Measurements from ENCODE around the gene ZFP64. TPM values are rescaled to one million over a fixed set of nuclear protein-coding genes. Genes with fewer than 3 reads are reported as not detected.

The ZFP64 gene
- total and polyA plus RNA-seq, 2 donors from 2014 or later, result 7.1 to 14.6 TPM

- Histone ChIP-seq H3K27me3 (ENCODE audit: control insufficient read depth, insufficient read depth, low read length) (no peaks in the 10 kb centered on the region), H3K4me1 (ENCODE audit: control insufficient read depth in 2 of 3, insufficient read depth in 2 of 3, low read depth in 1 of 3, low read length in 3 of 3) (no peaks in the 10 kb centered on the region), H3K36me3 (ENCODE audit: control insufficient read depth in 2 of 3, insufficient read depth in 3 of 3, low read length in 3 of 3) (no peaks in the 10 kb centered on the region), H3K4me3 (ENCODE audit: low read length in 3 of 3) (no peak overlapping the region), H3K27ac (ENCODE audit: low read depth in 2 of 2, low read length in 2 of 2) (no peak overlapping the region), H3K9ac (ENCODE audit: low read length in 3 of 3) (no peak overlapping the region), H3K9me3 (ENCODE audit: control insufficient read depth in 2 of 3, insufficient read depth in 1 of 3, low read length in 3 of 3) (no peaks in the 10 kb centered on the region)
- intact Hi-C loops (cut with DNase I), result no loop called here
- no peak for TF ChIP-seq CTCF (IDR thresholded peaks at IDR 0.05; ENCODE audit: borderline replicate concordance, extremely low read depth, insufficient read depth)
- no peak for FAIRE-seq
- no peak for DNase-seq
Observed at GRCh38 chr20:52127309-52127708, 64.3 kb downstream of the ZFP64 start.

GRCh38 chr20:52124821-52125220, 66.8 kb downstream of the ZFP64 start:
- H3K4me3 ChIP-seq (ENCODE audit: low read length in 3 of 3), result no peak overlapping the region

GRCh38 chr20:52118696-52119095, 72.9 kb downstream of the ZFP64 start:
- H3K9me3 ChIP-seq (ENCODE audit: control insufficient read depth in 2 of 3, insufficient read depth in 1 of 3, low read length in 3 of 3), result no peaks in the 10 kb centered on the region
- H3K4me1 ChIP-seq (ENCODE audit: control insufficient read depth in 2 of 3, insufficient read depth in 2 of 3, low read depth in 1 of 3, low read length in 3 of 3), result no peaks in the 10 kb centered on the region
- intact Hi-C loops (cut with DNase I), result no loop called here
- H3K4me3 ChIP-seq (ENCODE audit: low read length in 3 of 3), result no peak overlapping the region
- TF ChIP-seq CTCF (IDR thresholded peaks at IDR 0.05; ENCODE audit: borderline replicate concordance, extremely low read depth, insufficient read depth), result no peak
- no peak for FAIRE-seq
- H3K27ac ChIP-seq (ENCODE audit: low read depth in 2 of 2, low read length in 2 of 2), result no peak overlapping the region
- H3K36me3 ChIP-seq (ENCODE audit: control insufficient read depth in 2 of 3, insufficient read depth in 3 of 3, low read length in 3 of 3), result no peaks in the 10 kb centered on the region
- no peak for DNase-seq
- no peak overlapping the region for H3K9ac ChIP-seq (ENCODE audit: low read length in 3 of 3)
- H3K27me3 ChIP-seq (ENCODE audit: control insufficient read depth, insufficient read depth, low read length), result no peaks in the 10 kb centered on the region

More at GRCh38 chr20:52124821-52125220, 66.8 kb downstream of the ZFP64 start:
- intact Hi-C loops (cut with DNase I), result no loop called here
- no peaks in the 10 kb centered on the region for H3K4me1 ChIP-seq (ENCODE audit: control insufficient read depth in 2 of 3, insufficient read depth in 2 of 3, low read depth in 1 of 3, low read length in 3 of 3)
- DNase-seq (peak in 1 of 5 donors; percentile 21), FAIRE-seq (no peak)
- H3K36me3 ChIP-seq (ENCODE audit: control insufficient read depth in 2 of 3, insufficient read depth in 3 of 3, low read length in 3 of 3), result no peaks in the 10 kb centered on the region
- H3K27ac ChIP-seq (ENCODE audit: low read depth in 2 of 2, low read length in 2 of 2), result no peak overlapping the region
- TF ChIP-seq CTCF (IDR thresholded peaks at IDR 0.05; ENCODE audit: borderline replicate concordance, extremely low read depth, insufficient read depth), result no peak
- H3K9ac ChIP-seq (ENCODE audit: low read length in 3 of 3), result no peak overlapping the region
- no peaks in the 10 kb centered on the region for H3K27me3 ChIP-seq (ENCODE audit: control insufficient read depth, insufficient read depth, low read length)
- no peaks in the 10 kb centered on the region for H3K9me3 ChIP-seq (ENCODE audit: control insufficient read depth in 2 of 3, insufficient read depth in 1 of 3, low read length in 3 of 3)

GRCh38 chr20:52118016-52118623, 73.5 kb downstream of the ZFP64 start:
- Histone ChIP-seq H3K4me3 (ENCODE audit: low read length in 3 of 3) (no peak overlapping the region), H3K27me3 (ENCODE audit: control insufficient read depth, insufficient read depth, low read length) (no peaks in the 10 kb centered on the region), H3K36me3 (ENCODE audit: control insufficient read depth in 2 of 3, insufficient read depth in 3 of 3, low read length in 3 of 3) (no peaks in the 10 kb centered on the region), H3K27ac (ENCODE audit: low read depth in 2 of 2, low read length in 2 of 2) (no peak overlapping the region), H3K9me3 (ENCODE audit: control insufficient read depth in 2 of 3, insufficient read depth in 1 of 3, low read length in 3 of 3) (no peaks in the 10 kb centered on the region), H3K9ac (ENCODE audit: low read length in 3 of 3) (no peak overlapping the region), H3K4me1 (ENCODE audit: control insufficient read depth in 2 of 3, insufficient read depth in 2 of 3, low read depth in 1 of 3, low read length in 3 of 3) (no peaks in the 10 kb centered on the region)
- TF ChIP-seq CTCF (IDR thresholded peaks at IDR 0.05; ENCODE audit: borderline replicate concordance, extremely low read depth, insufficient read depth), result no peak
- FAIRE-seq (no peak), DNase-seq (no peak)
- intact Hi-C loops (cut with DNase I), result no loop called here

Measured in kidney (tissue), 14 donors.